Nucleus accumbens (tissue), 56 donors: ENCODE results near the gene MAP4K4.

Experiments used
- DNase-seq, 56 donors: peaks; one replicate each; lab custom pipeline; 2025; lab: John Stamatoyannopoulos, UW

The MAP4K4 gene

GRCh38 chr2:101718479-101718878 lies 21.0 kb downstream of the MAP4K4 start:
- no peak for DNase-seq

- no peak for DNase-seq
Measured at GRCh38 chr2:101718993-101719571, 21.6 kb downstream of the MAP4K4 start.

GRCh38 chr2:101720732-101721131 lies 23.2 kb downstream of the MAP4K4 start:
- DNase-seq = no peak

GRCh38 chr2:101722864-101723263 lies 25.4 kb downstream of the MAP4K4 start:
- DNase-seq = no peak

- no peak for DNase-seq
Measured at GRCh38 chr2:101723371-101724124, 26.0 kb downstream of the MAP4K4 start.

- no peak for DNase-seq
Measured at GRCh38 chr2:101724125-101724474, 26.6 kb downstream of the MAP4K4 start.

GRCh38 chr2:101725038-101725437 lies 27.5 kb downstream of the MAP4K4 start:
- no peak for DNase-seq

- DNase-seq = no peak
Measured at GRCh38 chr2:101725515-101726192, 28.1 kb downstream of the MAP4K4 start.

GRCh38 chr2:101728865-101729264 lies 31.4 kb downstream of the MAP4K4 start:
- DNase-seq = no peak

GRCh38 chr2:101729521-101730190 lies 32.1 kb downstream of the MAP4K4 start:
- no peak for DNase-seq

- no peak for DNase-seq
Measured at GRCh38 chr2:101731221-101732054, 33.9 kb downstream of the MAP4K4 start.

GRCh38 chr2:101732199-101732598 lies 34.7 kb downstream of the MAP4K4 start:
- no peak for DNase-seq

GRCh38 chr2:101732773-101733256 lies 35.3 kb downstream of the MAP4K4 start:
- no peak for DNase-seq

GRCh38 chr2:101733257-101733993 lies 35.9 kb downstream of the MAP4K4 start:
- DNase-seq = no peak

GRCh38 chr2:101734505-101735165 lies 37.1 kb downstream of the MAP4K4 start:
- peak in 11 of 56 donors; percentile 17 to 55 (median 32) for DNase-seq

- DNase-seq = no peak
Measured at GRCh38 chr2:101735166-101735533, 37.6 kb downstream of the MAP4K4 start.

- peak in 46 of 56 donors; percentile 13 to 81 (median 50) for DNase-seq
Measured at GRCh38 chr2:101736233-101736632, 38.7 kb downstream of the MAP4K4 start.

- DNase-seq = no peak
Measured at GRCh38 chr2:101736861-101737291, 39.4 kb downstream of the MAP4K4 start.
